Measurements from ENCODE around the gene CCDC9B. TPM values are rescaled to one million over a fixed set of nuclear protein-coding genes. Genes with fewer than 3 reads are reported as not detected.

Gene CCDC9B
- polyA plus RNA-seq, 12 donors: 7.4 to 119 (median 19.4) TPM

GRCh38 chr15:40312370-40313158, 28.2 kb downstream of the CCDC9B start:
- DNase-seq: no peak

- no peak for DNase-seq
Measured at GRCh38 chr15:40310993-40311392, 29.7 kb downstream of the CCDC9B start.

GRCh38 chr15:40310001-40310959, 30.5 kb downstream of the CCDC9B start:
- DNase-seq: no peak

GRCh38 chr15:40309344-40309862, 31.3 kb downstream of the CCDC9B start:
- DNase-seq: no peak

- DNase-seq: no peak
Measured at GRCh38 chr15:40307421-40308211, 33.1 kb downstream of the CCDC9B start, which contains the start of gene PLCB2. Gene PLCB2, minus strand, starts transcription at chr15:40307935. Its CDS starts 263 bp downstream, at chr15:40307672.

GRCh38 chr15:40306908-40307307, 33.8 kb downstream of the CCDC9B start:
- no peak for DNase-seq

GRCh38 chr15:40306371-40306770, 34.4 kb downstream of the CCDC9B start:
- DNase-seq: no peak

GRCh38 chr15:40305281-40305680, 35.5 kb downstream of the CCDC9B start:
- no peak for DNase-seq

GRCh38 chr15:40303576-40303975, 37.2 kb downstream of the CCDC9B start:
- no peak for DNase-seq

GRCh38 chr15:40302981-40303380, 37.8 kb downstream of the CCDC9B start:
- DNase-seq: no peak

- DNase-seq: no peak
Measured at GRCh38 chr15:40302288-40302886, 38.4 kb downstream of the CCDC9B start.

- DNase-seq: no peak
Measured at GRCh38 chr15:40301467-40302179, 39.1 kb downstream of the CCDC9B start.

GRCh38 chr15:40300771-40301170, 40.0 kb downstream of the CCDC9B start:
- no peak for DNase-seq

GRCh38 chr15:40300367-40300766, 40.4 kb downstream of the CCDC9B start:
- no peak for DNase-seq

- DNase-seq: no peak
Measured at GRCh38 chr15:40298216-40298935, 42.4 kb downstream of the CCDC9B start.

GRCh38 chr15:40297356-40297755, 43.4 kb downstream of the CCDC9B start:
- no peak for DNase-seq

- DNase-seq: no peak
Measured at GRCh38 chr15:40296561-40297230, 44.0 kb downstream of the CCDC9B start.

GRCh38 chr15:40295877-40296560, 44.7 kb downstream of the CCDC9B start:
- no peak for DNase-seq

GRCh38 chr15:40295297-40295696, 45.4 kb downstream of the CCDC9B start:
- no peak for DNase-seq

Measured in muscle of arm (tissue), 12 donors.